ENCODE measurements around the gene CALCB.
A peak's percentile ranks its signal among the peaks of the same experiment; 100 is the strongest.

CALCB gene

DNA sequence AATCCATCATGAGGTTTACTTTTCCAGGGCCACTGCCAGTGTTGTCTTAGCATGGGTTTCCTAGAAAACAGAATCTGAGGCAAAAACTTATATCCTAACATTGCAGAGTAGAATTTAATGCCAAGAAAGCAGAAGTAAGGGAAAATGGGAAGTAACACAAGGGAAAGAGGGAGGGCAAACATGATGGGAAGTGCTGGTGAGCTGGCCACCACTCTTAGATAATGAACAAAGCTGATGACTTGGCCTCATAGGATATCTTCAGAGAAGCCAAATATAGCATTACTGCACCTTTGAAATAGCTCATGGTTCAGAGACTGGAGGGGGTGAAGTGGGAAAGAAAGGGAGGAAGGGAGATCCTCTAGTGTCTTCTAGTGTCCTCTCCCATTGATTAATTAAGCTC, 24.8 kb upstream of the CALCB start:
- TF ChIP-seq, protein P1, sequence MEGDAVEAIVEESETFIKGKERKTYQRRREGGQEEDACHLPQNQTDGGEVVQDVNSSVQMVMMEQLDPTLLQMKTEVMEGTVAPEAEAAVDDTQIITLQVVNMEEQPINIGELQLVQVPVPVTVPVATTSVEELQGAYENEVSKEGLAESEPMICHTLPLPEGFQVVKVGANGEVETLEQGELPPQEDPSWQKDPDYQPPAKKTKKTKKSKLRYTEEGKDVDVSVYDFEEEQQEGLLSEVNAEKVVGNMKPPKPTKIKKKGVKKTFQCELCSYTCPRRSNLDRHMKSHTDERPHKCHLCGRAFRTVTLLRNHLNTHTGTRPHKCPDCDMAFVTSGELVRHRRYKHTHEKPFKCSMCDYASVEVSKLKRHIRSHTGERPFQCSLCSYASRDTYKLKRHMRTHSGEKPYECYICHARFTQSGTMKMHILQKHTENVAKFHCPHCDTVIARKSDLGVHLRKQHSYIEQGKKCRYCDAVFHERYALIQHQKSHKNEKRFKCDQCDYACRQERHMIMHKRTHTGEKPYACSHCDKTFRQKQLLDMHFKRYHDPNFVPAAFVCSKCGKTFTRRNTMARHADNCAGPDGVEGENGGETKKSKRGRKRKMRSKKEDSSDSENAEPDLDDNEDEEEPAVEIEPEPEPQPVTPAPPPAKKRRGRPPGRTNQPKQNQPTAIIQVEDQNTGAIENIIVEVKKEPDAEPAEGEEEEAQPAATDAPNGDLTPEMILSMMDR (IDR thresholded peaks at IDR 0.05; ENCODE audit: poor library complexity, severe bottlenecking) = no peak
- Histone ChIP-seq H3K4me3 (ENCODE audit: severe bottlenecking) (no peak overlapping the region), H3K4me1 (ENCODE audit: insufficient read depth, poor library complexity, severe bottlenecking) (peaks cover 7% of the 10 kb centered on the region), H3K9me3 (ENCODE audit: severe bottlenecking) (no peaks in the 10 kb centered on the region), H3K27me3 (ENCODE audit: insufficient read depth, poor library complexity, severe bottlenecking) (no peaks in the 10 kb centered on the region), H3K36me3 (ENCODE audit: low read depth) (no peaks in the 10 kb centered on the region), H3K27ac (ENCODE audit: poor library complexity, severe bottlenecking) (no peak overlapping the region)
- DNase-seq (ENCODE audit: low spot score) (no peak), ATAC-seq (ENCODE audit: low read depth) (no peak)

DNA sequence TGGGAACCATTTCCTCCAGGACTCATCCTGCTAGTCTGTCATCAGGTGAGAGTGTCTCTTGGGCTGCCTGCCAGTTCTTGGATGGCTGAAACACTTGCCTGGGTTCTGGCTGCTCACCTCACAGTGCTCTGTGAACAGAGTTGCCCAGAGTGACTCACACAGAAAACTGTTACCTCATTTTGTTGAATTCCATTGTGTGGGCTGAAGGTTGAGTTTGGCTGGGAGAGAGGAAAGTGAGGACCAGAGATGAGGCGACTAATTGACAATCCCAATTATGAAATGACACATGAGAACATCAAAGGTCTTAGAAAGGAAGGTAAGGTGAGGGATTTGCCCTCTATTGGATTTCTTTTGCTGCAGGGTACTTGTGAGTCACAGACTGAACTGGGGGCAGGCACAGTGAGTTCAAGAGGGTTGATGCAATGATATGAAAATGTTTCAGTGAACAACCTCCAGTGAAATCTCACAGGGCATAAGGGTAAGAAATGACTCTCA, 20.2 kb upstream of the CALCB start:
- Histone ChIP-seq H3K27me3 (ENCODE audit: insufficient read depth, poor library complexity, severe bottlenecking) (no peaks in the 10 kb centered on the region), H3K4me3 (ENCODE audit: severe bottlenecking) (no peak overlapping the region), H3K9me3 (ENCODE audit: severe bottlenecking) (no peaks in the 10 kb centered on the region), H3K4me1 (ENCODE audit: insufficient read depth, poor library complexity, severe bottlenecking) (peaks cover 7% of the 10 kb centered on the region), H3K27ac (ENCODE audit: poor library complexity, severe bottlenecking) (no peak overlapping the region), H3K36me3 (ENCODE audit: low read depth) (no peaks in the 10 kb centered on the region)
- DNase-seq (ENCODE audit: low spot score) (no peak), ATAC-seq (ENCODE audit: low read depth) (peak; percentile 83)
- TF ChIP-seq, protein P1 (IDR thresholded peaks at IDR 0.05; ENCODE audit: poor library complexity, severe bottlenecking) = no peak

DNA sequence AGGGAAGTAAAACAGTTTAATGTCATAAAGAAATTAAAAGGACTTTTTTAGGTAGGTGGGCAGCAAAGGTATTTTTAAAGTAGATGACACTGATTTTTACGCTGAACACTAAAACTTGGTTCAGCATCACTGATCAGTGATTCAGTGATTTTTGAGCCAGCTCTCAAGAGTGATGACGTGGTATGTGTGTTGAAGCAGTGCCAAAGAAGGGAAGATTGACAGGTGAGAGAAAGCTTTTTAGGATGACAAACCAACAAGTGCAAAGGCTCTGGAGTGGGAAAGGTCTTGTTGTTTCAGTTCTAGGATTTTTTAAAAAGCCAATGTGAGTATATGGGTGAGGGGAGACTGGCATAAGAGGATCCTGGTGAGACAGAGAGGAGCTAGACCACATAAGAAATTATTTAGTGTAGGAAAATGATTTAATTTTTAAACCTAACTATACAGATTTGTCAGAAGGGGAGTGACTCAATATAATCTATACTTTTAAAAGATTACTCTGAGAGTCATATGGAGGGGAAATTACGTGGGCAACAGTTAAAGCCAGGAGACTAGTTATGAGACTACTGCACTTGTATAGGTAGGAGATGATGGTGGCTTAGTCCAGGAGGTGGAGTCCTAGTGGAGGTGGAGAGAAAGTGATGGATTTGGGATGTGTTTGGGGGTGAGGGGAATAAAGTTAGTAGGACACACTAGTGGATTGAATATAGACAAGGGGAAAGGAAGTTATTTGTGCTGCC, 17.6 kb upstream of the CALCB start:
- no peaks in the 10 kb centered on the region for H3K9me3 ChIP-seq (ENCODE audit: severe bottlenecking)
- no peaks in the 10 kb centered on the region for H3K27me3 ChIP-seq (ENCODE audit: insufficient read depth, poor library complexity, severe bottlenecking)
- ATAC-seq (ENCODE audit: low read depth) = no peak
- TF ChIP-seq, protein P1 (IDR thresholded peaks at IDR 0.05; ENCODE audit: poor library complexity, severe bottlenecking) = no peak
- no peak overlapping the region for H3K27ac ChIP-seq (ENCODE audit: poor library complexity, severe bottlenecking)
- H3K4me3 ChIP-seq (ENCODE audit: severe bottlenecking) = no peak overlapping the region
- peaks cover 7% of the 10 kb centered on the region for H3K4me1 ChIP-seq (ENCODE audit: insufficient read depth, poor library complexity, severe bottlenecking)
- DNase-seq (ENCODE audit: low spot score) = no peak
- no peaks in the 10 kb centered on the region for H3K36me3 ChIP-seq (ENCODE audit: low read depth)

DNA sequence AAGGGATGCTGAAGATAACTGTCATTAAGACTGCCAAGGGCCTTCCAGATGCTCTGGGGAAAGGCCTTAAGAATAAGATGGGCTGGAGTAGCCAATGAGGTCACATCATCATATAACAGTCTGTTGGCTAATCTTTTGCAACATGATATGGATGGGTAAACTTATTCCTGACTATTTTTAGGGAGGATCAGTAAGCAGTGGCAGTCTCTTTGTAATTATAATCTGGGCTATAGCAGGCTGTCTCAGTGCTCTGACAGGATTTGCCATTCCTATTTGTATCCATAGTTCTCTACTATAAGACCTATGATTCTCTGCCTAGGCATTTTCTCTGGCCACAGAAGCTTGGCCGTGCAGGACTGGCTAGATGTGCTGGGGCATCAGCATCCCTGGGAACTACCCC, 16.1 kb upstream of the CALCB start:
- ATAC-seq (ENCODE audit: low read depth) = no peak
- TF ChIP-seq, protein P1 (IDR thresholded peaks at IDR 0.05; ENCODE audit: poor library complexity, severe bottlenecking) = no peak
- H3K4me1 ChIP-seq (ENCODE audit: insufficient read depth, poor library complexity, severe bottlenecking) = peaks cover 7% of the 10 kb centered on the region
- no peak for DNase-seq (ENCODE audit: low spot score)
- no peaks in the 10 kb centered on the region for H3K36me3 ChIP-seq (ENCODE audit: low read depth)
- H3K27me3 ChIP-seq (ENCODE audit: insufficient read depth, poor library complexity, severe bottlenecking) = no peaks in the 10 kb centered on the region
- H3K27ac ChIP-seq (ENCODE audit: poor library complexity, severe bottlenecking) = no peak overlapping the region
- no peaks in the 10 kb centered on the region for H3K9me3 ChIP-seq (ENCODE audit: severe bottlenecking)
- no peak overlapping the region for H3K4me3 ChIP-seq (ENCODE audit: severe bottlenecking)
